ENCODE measurements around the gene TNS1.

Gene TNS1

GRCh38 chr2:217873371-217873770 is 129.4 kb downstream of the TNS1 start:
- DNase-seq (ENCODE audit: low spot score): no peak

GRCh38 chr2:217872319-217872718 is 130.5 kb downstream of the TNS1 start:
- DNase-seq (ENCODE audit: low spot score): no peak

GRCh38 chr2:217870528-217871011 is 132.2 kb downstream of the TNS1 start:
- DNase-seq (ENCODE audit: low spot score): no peak

- DNase-seq (ENCODE audit: low spot score): no peak
These were observed 133.9 kb downstream of the TNS1 start for GRCh38 chr2:217868911-217869334.

GRCh38 chr2:217868265-217868892 is 134.4 kb downstream of the TNS1 start:
- DNase-seq (ENCODE audit: low spot score): no peak

- peak; percentile 22 for DNase-seq (ENCODE audit: low spot score)
These were observed 136.3 kb downstream of the TNS1 start for GRCh38 chr2:217866457-217866856.

GRCh38 chr2:217864963-217865772 is 137.6 kb downstream of the TNS1 start:
- DNase-seq (ENCODE audit: low spot score): no peak

GRCh38 chr2:217863883-217864282 is 138.9 kb downstream of the TNS1 start:
- no peak for DNase-seq (ENCODE audit: low spot score)

GRCh38 chr2:217861334-217861877 is 141.4 kb downstream of the TNS1 start:
- DNase-seq (ENCODE audit: low spot score): no peak

- no peak for DNase-seq (ENCODE audit: low spot score)
These were observed 142.9 kb downstream of the TNS1 start for GRCh38 chr2:217859926-217860325.

GRCh38 chr2:217858519-217859491 is 144.0 kb downstream of the TNS1 start:
- DNase-seq (ENCODE audit: low spot score): peak; percentile 52

- no peak for DNase-seq (ENCODE audit: low spot score)
These were observed 144.9 kb downstream of the TNS1 start for GRCh38 chr2:217857624-217858506.

GRCh38 chr2:217856871-217857270 is 145.9 kb downstream of the TNS1 start:
- no peak for DNase-seq (ENCODE audit: low spot score)

GRCh38 chr2:217856159-217856558 is 146.6 kb downstream of the TNS1 start:
- no peak for DNase-seq (ENCODE audit: low spot score)

- DNase-seq (ENCODE audit: low spot score): no peak
These were observed 147.9 kb downstream of the TNS1 start for GRCh38 chr2:217854684-217855420.

- DNase-seq (ENCODE audit: low spot score): no peak
These were observed 148.8 kb downstream of the TNS1 start for GRCh38 chr2:217853961-217854360.

- no peak for DNase-seq (ENCODE audit: low spot score)
These were observed 149.4 kb downstream of the TNS1 start for GRCh38 chr2:217853301-217853881.

- no peak for DNase-seq (ENCODE audit: low spot score)
These were observed 150.1 kb downstream of the TNS1 start for GRCh38 chr2:217852555-217853211.

Measured in SK-N-DZ (cell line).